K562 (cell line): ENCODE data around the gene DDR1. TPM values are rescaled to one million over a fixed set of nuclear protein-coding genes. Genes with fewer than 3 reads are reported as not detected.

Experiments used
- ATAC-seq: fragments of 200-7000 bp; cut with Tn5 transposase; 3 replicates; pipeline ENCODE4 v1.9.1; 2020; ENCODE audit warnings: moderate library complexity
- BruUV-seq: library from RNA; stranded (reverse); fragments of 400-500 nt; replicated peaks from 2 replicates; lab custom pipeline; 2021; lab: Mats Ljungman, UMichigan
- CTCF ChIA-PET: fragments of 300-600 bp; formaldehyde crosslinking; extraction: SDS; loops from one replicate; lab custom pipeline; 2021; ENCODE audit warnings: low intra/inter-chr PET ratio; lab: Yijun Ruan, JAX
- POLR2A ChIA-PET: fragments of 300-600, 350-650 bp; sonication (Branson Sonifier 250); formaldehyde crosslinking; extraction: SDS; loops from one replicate; lab custom pipeline; 2021; ENCODE audit warnings: antibody characterized with exemption, inconsistent platforms; lab: Yijun Ruan, JAX
- DNase-seq, 4 experiments: peaks; one replicate each; pipeline versions ENCODE4 v3.0.0 to v3.0.0-alpha.2; 2011 to 2018; ENCODE audit warnings: low spot score in 3 of 4, mixed read lengths in 3 of 4; ENCODE audit errors: extremely low read depth in 1 of 4
- FAIRE-seq: peaks from 2 replicates; lab custom pipeline; 2011; peaks lifted over from hg19 to GRCh38; lab: Jason Lieb, UNC
- H2AFZ ChIP-seq: 2 replicates; pipeline ENCODE4 v1.6.0; 2011; ENCODE audit warnings: low read depth, low read length, control low read depth, inconsistent platforms
- H3K27ac ChIP-seq: fragments of 200-600 bp; 3 replicates; pipeline ENCODE4 v1.8.0; 2011; ENCODE audit warnings: low read depth, mild to moderate bottlenecking, control low read depth, inconsistent platforms, low read length, moderate library complexity, mixed read lengths; ENCODE audit errors: extremely low read depth
- H3K27me3 ChIP-seq, 2 experiments: fragments of 300-600 bp in 1 of 2; 2 replicates in 1 of 2; 3 replicates in 1 of 2; pipeline versions ENCODE4 v1.6.0 to v1.8.0; 2011; ENCODE audit warnings: inconsistent platforms in 2 of 2, low read length in 2 of 2, mild to moderate bottlenecking in 1 of 2, mixed read lengths in 1 of 2, moderate library complexity in 1 of 2; ENCODE audit not compliant: control insufficient read depth in 2 of 2, insufficient read depth in 2 of 2
- H3K36me3 ChIP-seq: fragments of 300-600 bp; 3 replicates; pipeline ENCODE4 v1.8.0; 2011; ENCODE audit warnings: mild to moderate bottlenecking, low read length, inconsistent platforms; ENCODE audit not compliant: control insufficient read depth, insufficient read depth
- H3K4me1 ChIP-seq, 2 experiments: fragments of 200-600 bp in 1 of 2; replicated peaks in 1 of 2; 2 replicates in 1 of 2; 3 replicates in 1 of 2; pipeline versions ENCODE4 v1.5.1 to v1.8.0; 2011; ENCODE audit warnings: inconsistent platforms in 2 of 2, low read length in 2 of 2, mild to moderate bottlenecking in 1 of 2, mixed read lengths in 1 of 2, moderate library complexity in 1 of 2; ENCODE audit not compliant: control insufficient read depth in 2 of 2, insufficient read depth in 2 of 2
- H3K4me2 ChIP-seq: 2 replicates; pipeline ENCODE4 v1.6.1; 2011; ENCODE audit warnings: low read length, control low read depth, inconsistent platforms, mixed read lengths; ENCODE audit not compliant: insufficient read depth
- H3K4me3 ChIP-seq: fragments of 200-600 bp; sonication (generic), shearing (Covaris generic); 2 replicates; pipeline ENCODE4 v1.5.1; 2016; ENCODE audit warnings: control low read depth, inconsistent platforms
- H3K79me2 ChIP-seq: fragments of 200-600 bp; 3 replicates; pipeline ENCODE4 v1.8.0; 2011; ENCODE audit warnings: low read length, inconsistent platforms; ENCODE audit not compliant: control insufficient read depth, insufficient read depth
- H3K9ac ChIP-seq, 2 experiments: 2 replicates each; pipeline versions ENCODE4 v1.6.0 to v1.6.1; 2011; ENCODE audit warnings: low read depth in 2 of 2, low read length in 2 of 2, control low read depth in 1 of 2, inconsistent platforms in 1 of 2, mild to moderate bottlenecking in 1 of 2, mixed read lengths in 1 of 2; ENCODE audit not compliant: insufficient read depth in 1 of 2
- H3K9me1 ChIP-seq: one replicate; pipeline ENCODE4 v1.6.0; 2011; ENCODE audit warnings: inconsistent platforms, mild to moderate bottlenecking, low read length, moderate library complexity; ENCODE audit not compliant: control insufficient read depth, insufficient read depth
- H3K9me3 ChIP-seq: replicated peaks from 2 replicates; pipeline ENCODE4 v1.5.1; 2011; ENCODE audit warnings: low read depth, low read length, inconsistent platforms; ENCODE audit not compliant: control insufficient read depth, insufficient read depth
- H4K20me1 ChIP-seq: replicated peaks from 2 replicates; pipeline ENCODE4 v1.6.1; 2011; ENCODE audit warnings: low read length, inconsistent platforms, mixed read lengths; ENCODE audit not compliant: control insufficient read depth, insufficient read depth
- BACH1 ChIP-seq: fragments of 200-800 bp; sonication (Bioruptor generic); IDR thresholded peaks from 2 replicates; pipeline ENCODE4 v1.6.1; 2016; ENCODE audit warnings: missing genetic modification characterization, missing compliant biosample characterization
- CC2D1A ChIP-seq: fragments of 450-650 bp; IDR thresholded peaks from 2 replicates; pipeline ENCODE4 v1.6.1; 2017; ENCODE audit warnings: mild to moderate bottlenecking
- CHAMP1 ChIP-seq: fragments of 450-650 bp; IDR thresholded peaks from 2 replicates; pipeline ENCODE4 v1.6.1; 2016; ENCODE audit warnings: mild to moderate bottlenecking
- ILF3 ChIP-seq: fragments of 450-650 bp; IDR thresholded peaks from 2 replicates; pipeline ENCODE4 v1.6.1; 2018; ENCODE audit warnings: antibody characterized with exemption, mild to moderate bottlenecking, moderate library complexity, borderline replicate concordance
- MAX ChIP-seq: sonication (generic); formaldehyde crosslinking; IDR thresholded peaks from 2 replicates; pipeline ENCODE4 v1.9.0; 2022; ENCODE audit warnings: mild to moderate bottlenecking, missing genetic modification reagents
- PHB ChIP-seq: fragments of 250-450 bp; sonication (Bioruptor Pico); IDR thresholded peaks from 2 replicates; pipeline ENCODE4 v1.5.0; 2021
- POLR2A ChIP-seq: fragments of 450-650 bp; conservative IDR thresholded peaks from 2 replicates; pipeline ENCODE4 v1.6.1; 2016
- POLR2AphosphoS2 ChIP-seq: IDR thresholded peaks from 2 replicates; pipeline ENCODE4 v1.6.1; 2012; ENCODE audit warnings: low read length, improper control_type of control experiment
- PREB ChIP-seq: sonication (generic); formaldehyde crosslinking; IDR thresholded peaks from 2 replicates; pipeline ENCODE4 v1.8.1; 2023; ENCODE audit warnings: mild to moderate bottlenecking, missing genetic modification reagents
- SRSF1 ChIP-seq: fragments of 200-400 bp; formaldehyde crosslinking; IDR thresholded peaks from 2 replicates; pipeline ENCODE4 v1.6.1; 2017; ENCODE audit warnings: mild to moderate bottlenecking, low read depth, low read length, moderate library complexity
- SUPT5H ChIP-seq: fragments of 450-650 bp; IDR thresholded peaks from 2 replicates; pipeline ENCODE4 v1.6.1; 2016
- TAF15 ChIP-seq: fragments of 200-400 bp; formaldehyde crosslinking; IDR thresholded peaks from 2 replicates; pipeline ENCODE4 v1.6.1; 2017; ENCODE audit warnings: mild to moderate bottlenecking, low read depth, low read length, moderate library complexity
- ZNF197 ChIP-seq: fragments of 200-800 bp; sonication (Bioruptor generic); IDR thresholded peaks from 2 replicates; pipeline ENCODE4 v1.6.1; 2016; ENCODE audit warnings: low read depth, missing genetic modification characterization, missing compliant biosample characterization
- ZNF280B ChIP-seq: fragments of 250-450 bp; sonication (Bioruptor Pico); IDR thresholded peaks from 2 replicates; pipeline ENCODE4 v1.5.1; 2021; ENCODE audit warnings: mild to moderate bottlenecking
- ZNF639 ChIP-seq, 2 experiments: fragments of 200-800 bp in 1 of 2; sonication (Bioruptor generic) in 1 of 2; sonication (generic) in 1 of 2; formaldehyde crosslinking in 1 of 2; IDR thresholded peaks in 1 of 2; conservative IDR thresholded peaks in 1 of 2; 2 replicates each; pipeline versions ENCODE4 v1.5.0 to v1.6.1; 2016 to 2020; ENCODE audit warnings: missing compliant biosample characterization in 1 of 2, missing genetic modification characterization in 1 of 2, missing genetic modification reagents in 1 of 2
- ZNF668 ChIP-seq: fragments of 250-450 bp; sonication (Bioruptor Pico); IDR thresholded peaks from 2 replicates; pipeline ENCODE4 v1.8.0; 2022; ENCODE audit warnings: mild to moderate bottlenecking, inconsistent platforms
- WGBS: fragments of 100-300 bp; shearing (Covaris generic); methylation state at CpG from one replicate; pipeline ENCODE4 v1.1.6; 2016; ENCODE audit warnings: low coverage, mixed read lengths; ENCODE audit not compliant: insufficient coverage; ENCODE audit errors: missing lambda C conversion rate; 5-methylcytosine and 5-hydroxymethylcytosine counted together
- in situ Hi-C: fragments of 300-500 bp; cut with MboI; formaldehyde crosslinking; loops from 4 replicates; pipeline ENCODE4 v1.15.0; 2018; ENCODE audit warnings: inconsistent platforms, mixed read lengths
- intact Hi-C: fragments of 100-400 bp; cut with micrococcal nuclease; formaldehyde crosslinking; loops from 2 replicates; pipeline ENCODE4 v1.14.2; 2022
- polyA plus RNA-seq, 8 experiments: library from polyadenylated mRNA; depleted of rRNA in 4 of 8; stranded (reverse) in 5 of 8; unstranded in 3 of 8; fragments of >200 nt; fragmentation: Nextera tagmentation in 2 of 8; fragmentation: Illumina TruSeq in 1 of 8; extraction: Ambion mirVana in 2 of 8; extraction: Trizol in 1 of 8; gene quantifications; 2 replicates each; pipeline versions ENCODE4 v1.2.1 to v1.2.3, GENCODE V29; 2011 to 2014; ENCODE audit warnings: inconsistent platforms in 1 of 8, missing spikeins in 1 of 8
- total RNA-seq, 7 experiments: library from RNA; depleted of rRNA in 6 of 7; stranded (reverse); fragments of >200 nt in 6 of 7; fragmentation: Illumina TruSeq in 2 of 7; extraction: Trizol in 2 of 7; gene quantifications; 2 replicates each; pipeline versions ENCODE4 v1.2.1 to v1.2.3, GENCODE V29; 2011 to 2021; ENCODE audit warnings: low replicate concordance in 1 of 7

The DDR1 gene
- total and polyA plus RNA-seq, 9 of the 15 experiments (the other 6 are each of a cell fraction or from before 2014, with no cell fraction given): 1.4 to 44.6 (median 12.2) TPM

GRCh38 chr6:30843611-30843998, 40.7 kb upstream of the DDR1 start:
- FAIRE-seq (no peak), DNase-seq (no peak), ATAC-seq (no peak)
- Histone ChIP-seq H3K27me3 (no peaks in the 10 kb centered on the region), H3K36me3 (no peaks in the 10 kb centered on the region), H2AFZ (peak overlapping the region; percentile 66), H3K9me3 (peaks cover 2% of the 10 kb centered on the region; the same call in 1 of the 2 replicates), H3K4me1 (peaks cover 27 to 36% of the 10 kb centered on the region in 2 experiments; a peak in 3 of 5 replicates), H4K20me1 (no peaks in the 10 kb centered on the region), H3K4me3 (no peak overlapping the region), H3K9ac (peak overlapping the region in 1 of 2 experiments; percentile 44; a peak in 1 of 4 replicates), H3K79me2 (no peaks in the 10 kb centered on the region), H3K4me2 (no peak overlapping the region), H3K27ac (no peak overlapping the region), H3K9me1 (peaks cover 4% of the 10 kb centered on the region)
- intact Hi-C loops: no loop called here
- in situ Hi-C loops: no loop called here
- CTCF ChIA-PET: no interaction called here
- POLR2A ChIA-PET: interaction anchor here (1.1 to 1.8 kb wide), 4 partner anchors 8 to 105 kb away, joined by 3 to 7 read pairs (median 4); no protein-coding TSS in a partner anchor
- BruUV-seq: no TSS peak
- WGBS: 48% methylated on average over 3 of the region's 3 CpGs
- no peak for TF ChIP-seq POLR2AphosphoS2
- no peak for TF ChIP-seq ZNF639 (CRISPR knock-in tag; conservative IDR thresholded peaks at IDR 0.05 in 1 of 2, IDR thresholded peaks at IDR 0.05 in 1 of 2)
- no peak for TF ChIP-seq PHB (CRISPR knock-in tag)
- no peak for TF ChIP-seq POLR2A
- no peak for TF ChIP-seq BACH1 (tag)
- no peak for TF ChIP-seq SRSF1
- TF ChIP-seq ZNF280B (CRISPR knock-in tag): no peak
- no peak for TF ChIP-seq CHAMP1
- no peak for TF ChIP-seq ZNF668 (CRISPR knock-in tag)
- TF ChIP-seq SUPT5H: no peak
- no peak for TF ChIP-seq CC2D1A
- no peak for TF ChIP-seq TAF15
- TF ChIP-seq MAX: no peak
- TF ChIP-seq ZNF197 (CRISPR knock-in tag): no peak
- no peak for TF ChIP-seq PREB (CRISPR knock-in tag)
- no peak for TF ChIP-seq ILF3
